Measurements from ENCODE around the gene POLG2. TPM values are rescaled to one million over a fixed set of nuclear protein-coding genes. Genes with fewer than 3 reads are reported as not detected.

Gene POLG2
- total RNA-seq, 1 donor from 2014 or later = 63.9 TPM

DNA sequence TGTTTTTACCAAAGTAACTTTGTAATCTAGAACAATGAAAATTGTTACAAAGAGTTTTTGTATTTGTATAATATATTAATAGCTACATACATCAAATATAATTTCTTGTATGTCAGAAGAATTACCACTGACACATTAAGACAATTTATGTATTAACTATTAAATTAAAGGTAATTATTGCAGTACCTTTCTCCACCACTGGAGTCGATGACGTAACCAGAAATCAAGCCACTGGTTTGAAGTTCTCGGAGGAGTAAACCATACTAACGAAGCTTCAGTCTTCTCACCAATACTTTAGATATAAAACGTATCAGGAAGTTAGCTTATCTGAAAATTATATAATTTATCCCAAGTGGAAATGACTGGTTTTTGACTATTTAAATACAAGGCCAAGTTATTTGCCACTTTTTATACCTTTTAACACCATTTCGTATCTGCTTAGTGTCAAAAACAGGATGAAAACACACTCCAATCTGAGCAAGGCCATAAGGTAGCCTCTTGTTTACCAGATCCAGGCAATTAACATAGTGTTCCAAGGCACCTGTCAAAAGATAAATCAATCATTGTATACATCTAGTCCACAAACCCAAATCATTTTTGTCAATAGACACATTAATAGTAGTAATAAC lies 4.3 kb downstream of the POLG2 start:
- ChIA-PET CTCF (interaction anchor here (0.6 to 5.7 kb wide), 5 partner anchors 15 to 74 kb away, joined by 3 to 174 read pairs (median 3); no protein-coding TSS in a partner anchor), POLR2A (interaction anchor here (7.5 kb wide), 1 partner anchor 14 kb away, joined by 295 read pairs; the partner anchor contains the start of genes CEP95 and DDX5)
- peaks cover 42% of the 10 kb centered on the region for H3K4me1 Mint-ChIP-seq
- DNase-seq (no peak), ATAC-seq (ENCODE audit: low read depth) (no peak)
- H3K4me3 Mint-ChIP-seq = no peak overlapping the region
- TF ChIP-seq, protein P1, sequence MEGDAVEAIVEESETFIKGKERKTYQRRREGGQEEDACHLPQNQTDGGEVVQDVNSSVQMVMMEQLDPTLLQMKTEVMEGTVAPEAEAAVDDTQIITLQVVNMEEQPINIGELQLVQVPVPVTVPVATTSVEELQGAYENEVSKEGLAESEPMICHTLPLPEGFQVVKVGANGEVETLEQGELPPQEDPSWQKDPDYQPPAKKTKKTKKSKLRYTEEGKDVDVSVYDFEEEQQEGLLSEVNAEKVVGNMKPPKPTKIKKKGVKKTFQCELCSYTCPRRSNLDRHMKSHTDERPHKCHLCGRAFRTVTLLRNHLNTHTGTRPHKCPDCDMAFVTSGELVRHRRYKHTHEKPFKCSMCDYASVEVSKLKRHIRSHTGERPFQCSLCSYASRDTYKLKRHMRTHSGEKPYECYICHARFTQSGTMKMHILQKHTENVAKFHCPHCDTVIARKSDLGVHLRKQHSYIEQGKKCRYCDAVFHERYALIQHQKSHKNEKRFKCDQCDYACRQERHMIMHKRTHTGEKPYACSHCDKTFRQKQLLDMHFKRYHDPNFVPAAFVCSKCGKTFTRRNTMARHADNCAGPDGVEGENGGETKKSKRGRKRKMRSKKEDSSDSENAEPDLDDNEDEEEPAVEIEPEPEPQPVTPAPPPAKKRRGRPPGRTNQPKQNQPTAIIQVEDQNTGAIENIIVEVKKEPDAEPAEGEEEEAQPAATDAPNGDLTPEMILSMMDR (IDR thresholded peaks at IDR 0.05) = peak; percentile 85
- H3K9me3 Mint-ChIP-seq = no peaks in the 10 kb centered on the region
- H3K36me3 Mint-ChIP-seq (ENCODE audit: low read depth) = peaks cover 66% of the 10 kb centered on the region
- H3K27me3 Mint-ChIP-seq = no peaks in the 10 kb centered on the region
- peak overlapping the region; percentile 24 for H3K27ac Mint-ChIP-seq
- intact Hi-C loops (cut with micrococcal nuclease) = loop anchor here (2.0 to 5.0 kb wide), 2 partner anchors 14 to 170 kb away; partner anchors contain the start of genes CEP95 and DDX5

DNA sequence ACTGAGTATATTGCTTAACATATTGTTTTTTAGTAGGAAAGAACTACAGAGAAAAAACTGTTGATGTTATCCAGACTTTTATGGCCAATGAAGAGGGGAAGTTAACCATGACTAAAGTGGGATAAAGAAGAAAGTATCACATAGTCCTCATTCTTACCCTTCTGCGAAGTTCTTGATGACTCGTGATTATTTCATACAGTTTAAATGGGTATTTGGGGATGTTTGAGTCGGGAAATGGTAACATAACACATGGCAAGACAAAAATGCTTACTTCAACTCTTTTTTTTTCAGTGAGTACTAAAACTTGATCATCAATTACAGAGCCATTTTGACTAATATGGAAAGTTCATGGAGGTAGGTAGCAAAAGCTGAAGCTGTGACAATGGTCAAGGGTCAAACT lies 4.9 kb downstream of the POLG2 start:
- Mint-ChIP-seq H3K27me3 (no peaks in the 10 kb centered on the region), H3K27ac (no peak overlapping the region), H3K4me1 (peaks cover 36% of the 10 kb centered on the region), H3K9me3 (no peaks in the 10 kb centered on the region), H3K36me3 (ENCODE audit: low read depth) (peaks cover 65% of the 10 kb centered on the region), H3K4me3 (no peak overlapping the region)
- no peak for ATAC-seq (ENCODE audit: low read depth)
- intact Hi-C loops (cut with micrococcal nuclease) = loop anchor here (1.0 to 5.0 kb wide), 4 partner anchors 15 to 185 kb away; partner anchors contain the start of genes CEP95 and DDX5
- POLR2A ChIA-PET = interaction anchor here (0.6 to 7.5 kb wide), 5 partner anchors 14 to 147 kb away, joined by 3 to 295 read pairs (median 5); partner anchors contain the start of genes CEP95 and DDX5
- CTCF ChIA-PET = interaction anchor here (0.8 to 5.7 kb wide), 7 partner anchors 10 to 86 kb away, joined by 3 to 174 read pairs (median 4); no protein-coding TSS in a partner anchor
- TF ChIP-seq, protein P1 (IDR thresholded peaks at IDR 0.05) = no peak
- no peak for DNase-seq

DNA sequence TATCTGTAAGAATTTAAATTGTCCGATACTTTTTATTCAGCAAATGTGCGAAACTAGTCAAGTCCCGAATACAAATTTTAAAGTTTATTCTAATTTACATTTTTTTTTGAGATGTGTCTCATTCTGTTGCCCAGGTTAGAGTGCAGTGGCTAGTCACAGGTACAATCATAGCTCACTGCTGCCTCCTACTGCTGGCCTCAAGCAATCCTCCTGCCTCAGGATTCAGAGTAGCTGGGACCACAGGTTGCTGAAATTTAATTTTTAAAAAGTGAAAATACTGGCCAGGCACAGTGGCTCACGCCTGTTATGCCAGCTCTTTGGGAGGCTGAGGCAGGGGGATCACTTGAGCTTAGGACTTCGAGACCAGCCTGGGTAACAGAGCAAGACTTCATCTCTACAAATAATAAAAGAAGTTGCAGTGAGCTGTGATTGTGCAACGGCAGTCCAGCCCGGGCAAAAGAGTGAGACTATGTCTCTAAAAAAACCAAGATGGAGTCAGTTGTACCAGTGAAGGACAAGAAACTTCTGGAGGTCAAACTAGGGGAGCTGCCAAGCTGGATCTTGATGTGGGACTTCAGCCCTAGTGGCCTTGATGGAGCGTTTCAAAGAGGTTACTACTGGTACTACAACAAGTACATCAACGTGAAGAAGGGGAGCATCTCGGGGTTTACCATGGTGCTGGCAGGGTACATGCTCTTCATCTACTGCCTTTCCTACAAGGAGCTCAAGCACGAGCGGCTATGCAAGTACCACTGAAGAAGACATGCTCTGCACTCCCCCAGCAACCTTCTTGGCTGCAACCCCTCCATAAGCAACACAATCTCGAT lies 5.6 kb downstream of the POLG2 start:
- Mint-ChIP-seq H3K27me3 (no peaks in the 10 kb centered on the region), H3K9me3 (no peaks in the 10 kb centered on the region), H3K27ac (no peak overlapping the region), H3K4me1 (peaks cover 28% of the 10 kb centered on the region), H3K36me3 (ENCODE audit: low read depth) (peaks cover 61% of the 10 kb centered on the region), H3K4me3 (no peak overlapping the region)
- TF ChIP-seq, protein P1 (IDR thresholded peaks at IDR 0.05) = no peak
- ChIA-PET POLR2A (interaction anchor here (0.6 to 1.7 kb wide), 6 partner anchors 14 to 148 kb away, joined by 3 to 8 read pairs (median 5); partner anchors contain the start of genes CEP95 and DDX5), CTCF (interaction anchor here (0.6 to 5.7 kb wide), 20 partner anchors 8 to 187 kb away, joined by 3 to 174 read pairs (median 4); partner anchors contain the start of gene MILR1)
- intact Hi-C loops (cut with micrococcal nuclease) = loop anchor here (1.0 to 5.0 kb wide), 3 partner anchors 71 to 184 kb away; no protein-coding TSS in a partner anchor
- no peak for DNase-seq
- ATAC-seq (ENCODE audit: low read depth) = peak; percentile 72

DNA sequence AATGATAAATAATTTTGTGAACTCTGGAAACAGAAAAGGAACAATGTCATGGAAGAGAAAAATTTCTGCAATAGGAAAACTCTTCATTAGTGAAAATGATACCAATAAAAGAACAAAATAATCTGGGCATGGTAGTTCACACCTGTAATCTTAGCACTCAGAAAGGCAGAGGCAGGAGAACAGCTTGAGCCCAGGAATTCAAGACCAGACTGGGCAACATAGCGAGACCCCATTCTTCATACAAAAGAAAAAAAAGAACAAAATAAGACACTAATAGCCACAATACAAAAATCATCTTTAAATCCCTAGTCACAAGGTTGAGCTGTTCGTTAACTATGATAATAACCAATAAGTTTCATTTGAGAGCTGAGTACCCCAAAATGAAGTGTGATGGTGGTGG lies 8.6 kb downstream of the POLG2 start:
- DNase-seq (no peak), ATAC-seq (ENCODE audit: low read depth) (no peak)
- Mint-ChIP-seq H3K9me3 (no peaks in the 10 kb centered on the region), H3K4me3 (no peak overlapping the region), H3K36me3 (ENCODE audit: low read depth) (peaks cover 78% of the 10 kb centered on the region), H3K4me1 (peaks cover 4% of the 10 kb centered on the region), H3K27me3 (no peaks in the 10 kb centered on the region), H3K27ac (no peak overlapping the region)
- POLR2A ChIA-PET = interaction anchor here (1.2 kb wide), 1 partner anchor 17 kb away, joined by 6 read pairs; no protein-coding TSS in a partner anchor
- intact Hi-C loops (cut with micrococcal nuclease) = no loop called here
- TF ChIP-seq, protein P1 (IDR thresholded peaks at IDR 0.05) = no peak
- CTCF ChIA-PET = interaction anchor here (1.6 to 5.7 kb wide), 2 partner anchors 39 to 70 kb away, joined by 3 to 174 read pairs; no protein-coding TSS in a partner anchor

All from activated B cell treated with CpG ODN at 0.5 μM for 24 hours (primary cell).